MG63 (cell line): ENCODE measurements around the gene COL13A1. TPM values are rescaled to one million over a fixed set of nuclear protein-coding genes. Genes with fewer than 3 reads are reported as not detected.

Source experiments
- DNase-seq: peaks from one replicate; pipeline ENCODE4 v3.0.0-alpha.2; 2020
- H3K27me3 ChIP-seq: fragments of 250-450 bp; sonication (Bioruptor Pico); 2 replicates; pipeline ENCODE4 v1.5.1; 2020; ENCODE audit warnings: mild to moderate bottlenecking, moderate library complexity
- H3K36me3 ChIP-seq: fragments of 250-450 bp; sonication (Bioruptor Pico); 2 replicates; pipeline ENCODE4 v1.5.1; 2020; ENCODE audit warnings: mild to moderate bottlenecking, moderate library complexity
- H3K4me3 ChIP-seq: fragments of 250-450 bp; sonication (Bioruptor Pico); 2 replicates; pipeline ENCODE4 v1.5.1; 2020; ENCODE audit warnings: mild to moderate bottlenecking, moderate library complexity
- H3K9me3 ChIP-seq: fragments of 250-450 bp; sonication (Bioruptor Pico); 2 replicates; pipeline ENCODE4 v1.5.1; 2020; ENCODE audit warnings: mild to moderate bottlenecking, moderate library complexity
- total RNA-seq: library from RNA; depleted of rRNA; stranded (reverse); fragments of >200 nt; shearing (Covaris generic); gene quantifications from 2 replicates; pipeline ENCODE4 v1.2.3, GENCODE V29; 2014; ENCODE audit warnings: low replicate concordance; rRNA removed

COL13A1 gene
- total RNA-seq, 1 experiment from 2014 or later, result 9.1 TPM

DNA sequence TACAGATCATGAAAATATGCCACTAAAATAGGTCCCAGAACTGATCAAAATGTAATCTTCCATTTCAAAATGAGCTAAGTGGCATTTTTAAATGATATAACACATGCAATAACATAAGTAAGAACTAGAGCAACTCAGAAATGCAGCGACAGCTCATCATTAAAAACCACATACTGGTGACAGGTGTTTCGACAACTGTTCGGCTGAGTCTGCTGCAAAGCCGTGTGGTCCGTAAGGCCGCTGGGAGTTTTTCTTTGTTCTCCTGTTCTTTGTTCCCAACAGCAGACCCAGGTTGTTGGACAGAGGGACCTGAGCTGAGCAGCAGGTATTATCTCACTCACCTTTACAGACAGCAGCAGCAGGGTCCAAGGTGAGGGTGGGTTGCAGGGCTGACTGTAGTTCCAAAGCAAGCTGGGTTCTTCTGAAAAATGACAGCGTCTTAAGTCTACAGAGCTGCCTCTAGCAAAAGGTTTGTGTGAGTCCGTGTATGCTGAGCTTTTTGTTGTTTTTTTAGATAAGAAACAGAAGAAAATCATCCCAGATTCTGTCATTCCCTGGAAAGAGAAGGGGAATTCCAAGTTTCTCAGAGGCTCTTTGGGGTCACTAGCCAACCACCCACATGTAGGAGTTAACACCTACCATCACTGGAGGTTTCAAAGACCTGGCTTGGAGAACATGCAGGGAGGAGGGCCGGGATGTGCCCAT, 205.6 kb downstream of the COL13A1 start:
- Histone ChIP-seq H3K4me3 (no peak overlapping the region), H3K36me3 (no peaks in the 10 kb centered on the region), H3K27me3 (peaks cover 15% of the 10 kb centered on the region), H3K9me3 (no peaks in the 10 kb centered on the region)
- DNase-seq, result no peak

Other genes with a start within 250 kb of the COL13A1 start
- gene NEUROG3, start 228.5 kb upstream of the COL13A1 start, total RNA-seq, result not detected in 2 replicates
- gene FAM241B, start 171.7 kb upstream of the COL13A1 start, total RNA-seq, result 4.3 and 6.8 TPM in 2 replicates